ENCODE data around the gene NUDT6. TPM values are rescaled to one million over a fixed set of nuclear protein-coding genes. Genes with fewer than 3 reads are reported as not detected.
"Not testable (repeated sequence)": the region's sequence is repeated elsewhere in the genome, so short reads cannot be mapped to it uniquely, and the experiment has no call there.

Gene NUDT6
- total RNA-seq, 1 experiment from 2014 or later = 11.1 TPM

GRCh38 chr4:122845760-122846159 is 76.6 kb downstream of the NUDT6 start:
- Histone ChIP-seq H3K36me3 (no peaks in the 10 kb centered on the region; the same call in 1 of the 2 replicates), H3K27ac (no peak overlapping the region), H3K27me3 (no peaks in the 10 kb centered on the region), H3K9me3 (replicated peaks) (no peaks in the 10 kb centered on the region), H3K4me3 (no peak overlapping the region), H3K4me1 (no peaks in the 10 kb centered on the region)
- no peak for DNase-seq

DNA sequence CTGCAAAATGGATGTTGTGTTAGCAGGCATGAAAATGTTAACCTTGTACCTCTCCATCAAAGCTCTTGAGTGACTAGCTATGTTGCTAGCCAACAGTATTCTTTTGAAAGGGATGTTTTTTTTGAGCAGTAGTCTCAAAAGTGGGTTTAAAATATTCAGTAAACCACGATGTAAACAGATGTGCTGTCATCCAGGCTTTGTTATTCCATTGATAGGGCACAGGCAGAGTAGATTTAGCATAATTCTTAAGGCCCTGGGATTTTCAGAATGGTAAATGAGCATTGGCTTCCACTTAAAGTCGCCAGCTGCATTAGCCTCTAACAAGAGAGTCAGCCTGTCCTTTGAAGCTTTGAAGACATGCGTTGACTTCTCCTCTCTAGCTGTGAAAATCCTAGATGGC is 77.3 kb downstream of the NUDT6 start:
- no peak overlapping the region for H3K27ac ChIP-seq
- H3K36me3 ChIP-seq = no peaks in the 10 kb centered on the region; the same call in none of the 2 replicates
- H3K4me3 ChIP-seq = no peak overlapping the region
- H3K4me1 ChIP-seq = no peaks in the 10 kb centered on the region
- DNase-seq = no peak
- no peaks in the 10 kb centered on the region for H3K27me3 ChIP-seq
- no peaks in the 10 kb centered on the region for H3K9me3 ChIP-seq (replicated peaks)

GRCh38 chr4:122844391-122844790 is 78.0 kb downstream of the NUDT6 start:
- H3K4me1 ChIP-seq; H3K9me3 ChIP-seq (replicated peaks); DNase-seq; H3K27me3 ChIP-seq; H3K27ac ChIP-seq; H3K4me3 ChIP-seq; H3K36me3 ChIP-seq: not testable (repeated sequence)

DNA sequence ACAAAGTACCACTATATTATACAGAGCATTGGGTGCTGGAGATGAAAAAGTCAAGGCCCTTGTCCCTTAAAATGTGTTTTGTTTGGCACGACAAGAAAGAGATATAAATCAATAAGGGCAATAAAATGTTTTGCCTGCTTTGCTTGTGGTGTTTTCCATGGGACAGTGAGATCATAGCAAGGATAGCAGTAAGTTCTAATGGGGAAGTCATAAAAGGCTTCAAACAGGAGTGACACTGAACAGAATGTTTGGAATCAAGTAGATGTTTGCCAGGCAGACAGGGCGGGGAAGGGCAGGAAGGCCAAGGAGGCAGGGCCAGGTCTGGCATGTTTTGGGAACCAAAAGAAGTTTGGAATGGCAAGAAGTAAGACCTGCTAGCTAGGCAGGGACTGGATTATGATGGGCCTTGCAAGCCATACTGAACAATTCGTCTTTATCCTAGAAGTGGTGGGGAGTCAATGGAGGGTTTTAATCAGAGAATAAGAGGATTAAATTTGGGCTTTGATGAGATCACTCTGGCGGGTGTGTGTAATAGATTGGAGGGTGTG is 79.3 kb downstream of the NUDT6 start:
- peaks cover 8% of the 10 kb centered on the region for H3K36me3 ChIP-seq
- no peaks in the 10 kb centered on the region for H3K27me3 ChIP-seq
- no peak overlapping the region for H3K4me3 ChIP-seq
- H3K4me1 ChIP-seq = no peaks in the 10 kb centered on the region
- no peak overlapping the region for H3K27ac ChIP-seq
- no peaks in the 10 kb centered on the region for H3K9me3 ChIP-seq (replicated peaks)
- DNase-seq = no peak

Other genes starting within 250 kb of the NUDT6 start
- 3.5 and 4.2 TPM in 2 replicates for gene BBS12, start 189.9 kb downstream of the NUDT6 start, total RNA-seq (2014; rRNA removed; shearing (Covaris generic))
- 11.1 and 11.7 TPM in 2 replicates for gene FGF2, start 95.8 kb downstream of the NUDT6 start, total RNA-seq (2014; rRNA removed; shearing (Covaris generic))